HCT116 (cell line): ENCODE data around the gene RAB3C.

Experiments
- ELF1 ChIP-seq: IDR thresholded peaks from 2 replicates; pipeline ENCODE4 v1.6.1; 2012; ENCODE audit warnings: low read depth, borderline replicate concordance
- EZH2 ChIP-seq: fragments of 200-600 bp; sonication (generic); IDR thresholded peaks from 2 replicates; pipeline ENCODE4 v1.6.1; 2017; ENCODE audit warnings: antibody characterized with exemption, mixed run types
- POLR2A ChIP-seq: IDR thresholded peaks from 2 replicates; pipeline ENCODE4 v1.7.0; 2011; ENCODE audit warnings: borderline replicate concordance; ENCODE audit not compliant: insufficient read depth, insufficient read length; ENCODE audit errors: extremely low read depth
- POLR2AphosphoS5 ChIP-seq: IDR thresholded peaks from 2 replicates; pipeline ENCODE4 v1.6.1; 2011; ENCODE audit warnings: mild to moderate bottlenecking, low read depth, low read length, moderate library complexity
- SIN3A ChIP-seq: IDR thresholded peaks from 2 replicates; pipeline ENCODE4 v1.6.1; 2012; ENCODE audit warnings: low read depth
- YY1 ChIP-seq: IDR thresholded peaks from 2 replicates; pipeline ENCODE4 v1.6.1; 2011; ENCODE audit warnings: low read length, low read depth, moderate library complexity, mild to moderate bottlenecking; ENCODE audit not compliant: insufficient replicate concordance; ENCODE audit errors: extremely low read depth
- ZFX ChIP-seq: fragments of 450-650 bp; IDR thresholded peaks from 2 replicates; pipeline ENCODE4 v1.6.1; 2017
- ZNF274 ChIP-seq: fragments of 200-500 bp; sonication (Bioruptor generic); IDR thresholded peaks from 2 replicates; pipeline ENCODE4 v1.6.1; 2014; ENCODE audit warnings: mild to moderate bottlenecking, low read depth, low read length, inconsistent platforms
- TF ChIP-seq, protein P1 (sequence below), 3 experiments: fragments of 200-600 bp in 1 of 3; sonication (generic) in 1 of 3; IDR thresholded peaks in 2 of 3; conservative IDR thresholded peaks in 1 of 3; 2 replicates each; pipeline ENCODE4 v1.5.1; 2012 to 2017; ENCODE audit warnings: low read depth in 2 of 3, low read length in 2 of 3, antibody characterized with exemption in 1 of 3, borderline replicate concordance in 1 of 3, control low read depth in 1 of 3, mild to moderate bottlenecking in 1 of 3, mixed read lengths in 1 of 3, mixed run types in 1 of 3, moderate library complexity in 1 of 3; ENCODE audit not compliant: insufficient read depth in 1 of 3
- TF ChIP-seq, protein P2 (sequence below): IDR thresholded peaks from 2 replicates; pipeline ENCODE4 v1.6.1; 2011; ENCODE audit warnings: mild to moderate bottlenecking, low read length, moderate library complexity; ENCODE audit not compliant: insufficient replicate concordance; ENCODE audit errors: extremely low read depth
- TF ChIP-seq, protein P3 (sequence below): IDR thresholded peaks from 2 replicates; pipeline ENCODE4 v1.6.1; 2012

DNA sequence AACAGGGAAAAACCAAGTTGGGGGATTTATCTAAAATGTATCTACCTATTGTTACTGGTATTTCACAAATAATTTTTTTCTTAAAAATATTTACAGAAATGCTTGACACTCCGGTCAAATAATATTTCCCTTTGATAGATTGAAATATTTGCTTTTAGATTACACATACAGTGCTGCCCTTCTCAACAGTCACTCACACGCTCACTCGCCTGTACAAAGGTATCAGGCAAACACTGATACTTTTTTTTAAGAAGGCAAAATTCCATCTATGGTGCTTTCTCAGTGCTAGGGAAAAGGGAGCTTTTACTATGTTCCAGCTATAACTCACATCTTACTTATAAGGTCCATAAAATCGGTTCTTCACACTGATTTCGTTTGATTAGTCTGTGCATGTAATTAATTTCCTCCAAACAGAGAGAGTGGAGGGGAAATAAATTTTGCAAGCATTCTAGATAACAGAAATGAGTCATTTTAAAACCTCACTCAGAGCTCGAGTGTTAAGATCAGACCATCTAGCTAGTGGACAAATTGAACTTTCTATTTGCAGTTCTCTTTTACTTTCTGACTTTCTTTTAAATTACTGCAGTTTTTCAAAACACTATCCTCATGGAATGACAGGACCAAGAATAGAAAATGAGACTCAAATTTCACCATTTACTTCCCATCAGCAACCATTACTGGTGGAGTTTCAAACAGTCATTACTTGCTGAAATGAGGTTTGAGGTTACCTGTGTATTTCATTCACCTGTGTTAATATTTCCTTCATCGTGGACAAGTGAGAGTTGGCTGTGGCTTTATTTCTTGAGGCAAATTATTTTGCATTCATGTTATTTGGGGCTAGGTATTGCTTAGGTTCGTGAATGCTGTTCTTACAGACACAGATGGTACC is 273.2 kb downstream of the RAB3C start:
- no peak for TF ChIP-seq ELF1
- no peak for TF ChIP-seq YY1
- TF ChIP-seq, protein P1, sequence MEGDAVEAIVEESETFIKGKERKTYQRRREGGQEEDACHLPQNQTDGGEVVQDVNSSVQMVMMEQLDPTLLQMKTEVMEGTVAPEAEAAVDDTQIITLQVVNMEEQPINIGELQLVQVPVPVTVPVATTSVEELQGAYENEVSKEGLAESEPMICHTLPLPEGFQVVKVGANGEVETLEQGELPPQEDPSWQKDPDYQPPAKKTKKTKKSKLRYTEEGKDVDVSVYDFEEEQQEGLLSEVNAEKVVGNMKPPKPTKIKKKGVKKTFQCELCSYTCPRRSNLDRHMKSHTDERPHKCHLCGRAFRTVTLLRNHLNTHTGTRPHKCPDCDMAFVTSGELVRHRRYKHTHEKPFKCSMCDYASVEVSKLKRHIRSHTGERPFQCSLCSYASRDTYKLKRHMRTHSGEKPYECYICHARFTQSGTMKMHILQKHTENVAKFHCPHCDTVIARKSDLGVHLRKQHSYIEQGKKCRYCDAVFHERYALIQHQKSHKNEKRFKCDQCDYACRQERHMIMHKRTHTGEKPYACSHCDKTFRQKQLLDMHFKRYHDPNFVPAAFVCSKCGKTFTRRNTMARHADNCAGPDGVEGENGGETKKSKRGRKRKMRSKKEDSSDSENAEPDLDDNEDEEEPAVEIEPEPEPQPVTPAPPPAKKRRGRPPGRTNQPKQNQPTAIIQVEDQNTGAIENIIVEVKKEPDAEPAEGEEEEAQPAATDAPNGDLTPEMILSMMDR (IDR thresholded peaks at IDR 0.05 in 2 of 3, conservative IDR thresholded peaks at IDR 0.05 in 1 of 3; ENCODE audit: borderline replicate concordance in 1 of 3, insufficient read depth in 1 of 3, low read depth in 2 of 3, low read length in 2 of 3), result no peak
- TF ChIP-seq POLR2A, result no peak
- TF ChIP-seq ZNF274, result no peak
- no peak for TF ChIP-seq ZFX
- TF ChIP-seq POLR2AphosphoS5, result no peak
- TF ChIP-seq, protein P2, sequence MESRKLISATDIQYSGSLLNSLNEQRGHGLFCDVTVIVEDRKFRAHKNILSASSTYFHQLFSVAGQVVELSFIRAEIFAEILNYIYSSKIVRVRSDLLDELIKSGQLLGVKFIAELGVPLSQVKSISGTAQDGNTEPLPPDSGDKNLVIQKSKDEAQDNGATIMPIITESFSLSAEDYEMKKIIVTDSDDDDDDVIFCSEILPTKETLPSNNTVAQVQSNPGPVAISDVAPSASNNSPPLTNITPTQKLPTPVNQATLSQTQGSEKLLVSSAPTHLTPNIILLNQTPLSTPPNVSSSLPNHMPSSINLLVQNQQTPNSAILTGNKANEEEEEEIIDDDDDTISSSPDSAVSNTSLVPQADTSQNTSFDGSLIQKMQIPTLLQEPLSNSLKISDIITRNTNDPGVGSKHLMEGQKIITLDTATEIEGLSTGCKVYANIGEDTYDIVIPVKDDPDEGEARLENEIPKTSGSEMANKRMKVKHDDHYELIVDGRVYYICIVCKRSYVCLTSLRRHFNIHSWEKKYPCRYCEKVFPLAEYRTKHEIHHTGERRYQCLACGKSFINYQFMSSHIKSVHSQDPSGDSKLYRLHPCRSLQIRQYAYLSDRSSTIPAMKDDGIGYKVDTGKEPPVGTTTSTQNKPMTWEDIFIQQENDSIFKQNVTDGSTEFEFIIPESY, result no peak
- TF ChIP-seq EZH2, result no peak
- TF ChIP-seq SIN3A, result no peak
- TF ChIP-seq, protein P3, sequence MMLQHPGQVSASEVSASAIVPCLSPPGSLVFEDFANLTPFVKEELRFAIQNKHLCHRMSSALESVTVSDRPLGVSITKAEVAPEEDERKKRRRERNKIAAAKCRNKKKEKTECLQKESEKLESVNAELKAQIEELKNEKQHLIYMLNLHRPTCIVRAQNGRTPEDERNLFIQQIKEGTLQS, result no peak
